TTC549 (cell line): ENCODE results near the gene REEP3.

Experiments used
- FAIRE-seq: peaks from 2 replicates; lab custom pipeline; 2012; peaks lifted over from hg19 to GRCh38; lab: Jason Lieb, UNC

The REEP3 gene

GRCh38 chr10:63588436-63589167 is 67.4 kb downstream of the REEP3 start:
- FAIRE-seq, result no peak

DNA sequence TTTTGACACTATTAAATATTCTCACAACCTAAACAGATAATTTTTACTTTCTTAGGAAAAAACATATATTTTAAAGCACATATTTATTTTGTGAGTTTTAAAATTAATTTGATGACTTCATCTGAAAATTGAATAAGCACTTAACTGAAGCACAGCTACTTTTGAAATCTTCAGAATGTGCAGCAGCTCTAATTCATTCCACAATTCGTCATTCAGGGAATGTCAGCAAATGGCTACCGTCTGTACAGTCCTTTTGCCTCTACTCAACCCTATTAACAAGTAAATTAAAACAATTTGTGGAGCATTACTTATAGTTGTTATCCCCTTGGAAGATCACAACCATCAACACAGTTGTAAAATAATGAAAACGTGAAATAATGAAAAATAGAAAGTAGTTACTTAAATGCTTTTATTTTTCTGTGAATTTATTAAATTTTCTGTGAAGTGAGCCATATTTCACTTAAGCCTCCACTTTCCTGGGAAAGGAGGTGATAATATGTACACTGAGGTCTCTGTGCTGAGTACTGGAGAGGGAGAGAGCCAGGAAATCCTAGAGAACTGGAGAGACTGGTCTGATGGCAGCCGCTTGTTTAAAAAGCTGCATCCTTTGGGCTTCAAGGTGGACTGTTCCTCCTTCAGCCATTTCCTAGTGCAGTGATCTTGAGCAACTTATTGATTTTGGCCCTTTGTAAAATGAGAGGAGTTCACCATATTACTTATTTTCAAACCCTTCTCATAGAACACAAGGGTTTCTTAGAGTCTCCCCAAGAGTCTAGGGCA is 70.6 kb downstream of the REEP3 start:
- FAIRE-seq, result no peak

- FAIRE-seq, result no peak
These were observed 72.4 kb downstream of the REEP3 start for GRCh38 chr10:63593576-63593975.

DNA sequence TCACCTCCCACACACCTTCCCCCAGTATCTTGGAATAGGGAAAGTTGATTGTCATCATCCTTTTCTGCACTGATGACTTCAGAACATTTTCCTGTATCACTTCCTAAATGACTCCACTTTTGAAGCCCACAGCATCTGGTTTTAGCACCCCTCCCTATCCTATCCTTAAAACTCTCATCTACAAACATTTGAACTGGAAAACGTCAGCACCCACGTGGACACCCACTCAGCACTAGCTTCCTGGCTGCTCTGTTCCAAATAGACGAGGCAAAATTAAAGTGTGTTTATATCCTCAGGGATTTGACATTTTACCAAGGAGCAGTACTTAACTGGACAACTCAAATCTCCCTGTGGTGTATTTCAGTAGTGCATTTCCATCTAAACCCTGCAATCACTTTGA is 73.9 kb downstream of the REEP3 start:
- FAIRE-seq, result no peak

DNA sequence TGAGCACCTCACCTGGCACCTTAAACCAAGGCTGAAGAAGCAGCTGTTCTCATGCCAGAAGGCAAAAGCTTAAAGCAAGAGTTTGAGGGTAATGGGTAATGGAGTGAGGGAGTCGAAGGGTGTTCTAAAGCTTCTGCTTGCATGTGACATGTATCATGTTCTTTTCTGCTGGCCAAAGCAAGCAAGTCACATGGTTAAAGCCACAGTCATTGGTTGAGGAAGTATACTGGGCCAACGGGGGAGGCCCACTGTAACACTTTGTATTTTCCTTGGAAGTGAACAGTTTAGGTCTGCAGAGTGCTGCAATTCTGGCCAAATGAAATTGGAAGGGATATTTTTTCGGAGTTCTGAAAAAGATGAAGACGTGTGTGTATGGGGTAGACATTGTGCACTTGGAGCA is 75.7 kb downstream of the REEP3 start:
- FAIRE-seq, result no peak

DNA sequence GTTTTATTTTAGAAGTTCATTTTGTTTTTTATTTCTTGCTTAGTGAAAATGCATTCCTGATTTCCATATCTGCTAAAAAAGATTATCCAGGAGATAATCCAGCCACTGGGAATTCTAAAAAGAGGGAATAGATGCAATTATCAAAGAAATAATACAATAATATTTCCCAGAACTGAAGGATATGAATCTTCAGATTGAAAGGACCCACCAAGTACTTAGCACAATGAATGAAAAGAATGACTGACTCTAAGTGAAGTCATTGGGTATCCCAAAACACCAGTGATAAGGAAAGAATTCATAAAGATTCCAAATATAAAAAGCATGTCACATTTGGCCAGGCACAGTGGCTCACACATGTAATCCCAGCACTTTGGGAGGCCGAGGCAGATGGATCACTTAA is 79.3 kb downstream of the REEP3 start:
- no peak for FAIRE-seq

- FAIRE-seq, result no peak
These were observed 82.7 kb downstream of the REEP3 start for GRCh38 chr10:63603709-63604445.

GRCh38 chr10:63605197-63605967 is 84.2 kb downstream of the REEP3 start:
- FAIRE-seq, result no peak

GRCh38 chr10:63608511-63608910 is 87.3 kb downstream of the REEP3 start:
- FAIRE-seq, result no peak

DNA sequence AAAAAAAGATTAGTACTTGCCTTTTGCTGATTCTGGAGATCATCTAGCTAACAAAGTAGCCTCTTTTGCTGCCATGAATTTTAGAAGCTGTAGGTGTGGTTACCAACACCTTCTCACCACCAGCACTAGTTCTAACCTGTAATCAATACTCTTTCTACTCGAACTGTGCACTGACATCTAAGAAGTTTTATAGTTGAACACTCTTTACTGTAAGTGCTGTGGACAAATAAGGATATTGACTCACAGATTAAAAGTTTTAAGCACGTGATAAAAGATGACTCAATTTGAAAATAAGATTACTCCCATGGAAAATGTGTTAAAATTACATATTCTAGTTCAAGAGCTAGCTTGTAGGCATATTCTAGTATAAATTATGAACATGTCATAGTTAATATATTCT is 89.9 kb downstream of the REEP3 start:
- FAIRE-seq, result no peak

- no peak for FAIRE-seq
These were observed 93.2 kb downstream of the REEP3 start for GRCh38 chr10:63614371-63614891.

DNA sequence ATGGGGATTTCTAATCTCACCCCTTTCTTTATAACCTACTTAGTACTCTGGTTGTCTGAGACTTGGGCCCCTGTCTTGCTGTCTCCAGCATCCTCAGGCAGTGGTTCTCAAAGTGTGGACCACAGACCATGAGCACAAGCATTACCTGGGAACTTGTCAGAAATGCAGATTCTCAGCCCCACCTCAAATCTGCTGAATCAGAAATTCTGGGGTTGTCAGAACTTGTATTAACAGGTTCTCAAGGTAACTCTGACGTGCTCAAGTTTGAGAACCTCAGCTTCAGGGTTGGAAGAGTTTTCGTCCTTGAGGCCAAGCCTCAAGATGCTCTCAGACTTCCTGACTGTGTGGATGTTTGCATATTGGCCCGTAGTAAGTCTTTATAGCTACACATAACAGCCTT is 97.4 kb downstream of the REEP3 start:
- no peak for FAIRE-seq

GRCh38 chr10:63619426-63619825 is 98.2 kb downstream of the REEP3 start:
- FAIRE-seq, result no peak

DNA sequence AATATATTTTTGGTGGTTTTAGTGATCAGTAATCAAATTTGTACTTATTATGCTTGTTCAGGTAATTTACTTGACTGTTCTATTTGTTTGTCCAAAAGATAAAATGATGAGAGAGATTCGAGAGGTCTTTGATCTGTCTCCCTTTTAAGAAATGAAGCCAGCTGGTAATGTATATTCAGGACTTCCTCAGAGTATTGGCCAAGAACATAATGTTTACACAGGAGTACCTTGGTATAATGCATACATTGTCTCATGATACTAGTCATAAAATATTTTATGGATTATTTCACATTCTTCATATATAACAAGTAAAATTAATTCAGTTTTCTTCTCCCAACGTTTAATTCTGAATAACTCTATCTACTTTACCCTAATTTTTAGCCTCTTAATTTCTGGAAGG is 100.9 kb downstream of the REEP3 start:
- FAIRE-seq, result no peak

DNA sequence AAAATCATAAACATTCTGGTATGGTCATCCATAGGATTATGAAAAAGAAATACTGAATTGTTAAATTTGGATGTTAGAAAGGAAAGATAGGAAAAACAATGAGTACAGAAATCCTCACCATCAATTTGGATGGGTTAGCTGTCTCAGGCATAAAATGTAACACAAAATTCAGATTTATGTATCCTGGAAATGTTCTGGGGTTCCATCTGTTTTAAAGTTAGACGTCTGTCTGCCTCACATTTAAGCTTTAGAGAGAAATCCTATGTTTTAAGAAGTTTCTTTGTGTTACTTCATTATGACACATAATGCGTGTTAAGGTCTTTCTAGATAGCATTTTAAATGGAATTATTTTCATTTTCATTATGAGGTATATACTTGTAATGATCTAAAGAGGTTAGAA is 103.5 kb downstream of the REEP3 start:
- FAIRE-seq, result peak; percentile 28

GRCh38 chr10:63627396-63627795 is 106.2 kb downstream of the REEP3 start:
- FAIRE-seq, result no peak

GRCh38 chr10:63627881-63628296 is 106.7 kb downstream of the REEP3 start:
- no peak for FAIRE-seq

GRCh38 chr10:63628526-63629362 is 107.5 kb downstream of the REEP3 start:
- FAIRE-seq, result no peak

- FAIRE-seq, result peak; percentile 20
These were observed 108.3 kb downstream of the REEP3 start for GRCh38 chr10:63629363-63630084.
